IPS-18c (cell line): ENCODE data around the gene GALC.

Experiments
- H3K4me3 ChIP-seq: 2 replicates; pipeline ENCODE4 v1.7.0; 2013; ENCODE audit warnings: low read depth, mild to moderate bottlenecking, low read length, moderate library complexity; ENCODE audit not compliant: insufficient read depth
- H3K9me3 ChIP-seq: one replicate; pipeline ENCODE4 v1.6.1; 2013; ENCODE audit warnings: mild to moderate bottlenecking, low read length, moderate library complexity; ENCODE audit not compliant: control insufficient read depth, insufficient read depth

The GALC gene

GRCh38 chr14:88012495-88012894, 19.5 kb upstream of the GALC start:
- H3K4me3 ChIP-seq = no peak overlapping the region
- H3K9me3 ChIP-seq = no peaks in the 10 kb centered on the region

- no peak overlapping the region for H3K4me3 ChIP-seq
- no peaks in the 10 kb centered on the region for H3K9me3 ChIP-seq
Observed at GRCh38 chr14:88010331-88010730, 17.3 kb upstream of the GALC start.

DNA sequence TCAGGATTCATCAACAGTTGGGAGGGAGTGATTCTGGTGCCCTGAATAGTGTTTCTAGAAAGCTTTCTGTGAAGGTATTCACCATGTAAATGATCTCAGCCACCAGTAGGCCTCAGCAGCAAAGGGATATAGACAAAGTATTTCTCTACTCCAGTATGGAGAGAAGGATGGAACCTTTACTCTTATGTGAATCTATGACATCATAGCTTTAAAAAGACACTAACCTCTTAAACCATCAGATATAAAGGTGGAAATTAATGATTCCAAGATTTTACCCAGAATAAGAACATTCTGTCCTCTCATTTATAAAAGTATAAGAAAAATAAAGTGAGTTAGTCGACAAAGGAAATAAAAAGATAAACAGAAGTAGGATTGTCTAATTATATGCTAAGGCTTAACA, 16.5 kb upstream of the GALC start:
- H3K9me3 ChIP-seq = no peaks in the 10 kb centered on the region
- no peak overlapping the region for H3K4me3 ChIP-seq

DNA sequence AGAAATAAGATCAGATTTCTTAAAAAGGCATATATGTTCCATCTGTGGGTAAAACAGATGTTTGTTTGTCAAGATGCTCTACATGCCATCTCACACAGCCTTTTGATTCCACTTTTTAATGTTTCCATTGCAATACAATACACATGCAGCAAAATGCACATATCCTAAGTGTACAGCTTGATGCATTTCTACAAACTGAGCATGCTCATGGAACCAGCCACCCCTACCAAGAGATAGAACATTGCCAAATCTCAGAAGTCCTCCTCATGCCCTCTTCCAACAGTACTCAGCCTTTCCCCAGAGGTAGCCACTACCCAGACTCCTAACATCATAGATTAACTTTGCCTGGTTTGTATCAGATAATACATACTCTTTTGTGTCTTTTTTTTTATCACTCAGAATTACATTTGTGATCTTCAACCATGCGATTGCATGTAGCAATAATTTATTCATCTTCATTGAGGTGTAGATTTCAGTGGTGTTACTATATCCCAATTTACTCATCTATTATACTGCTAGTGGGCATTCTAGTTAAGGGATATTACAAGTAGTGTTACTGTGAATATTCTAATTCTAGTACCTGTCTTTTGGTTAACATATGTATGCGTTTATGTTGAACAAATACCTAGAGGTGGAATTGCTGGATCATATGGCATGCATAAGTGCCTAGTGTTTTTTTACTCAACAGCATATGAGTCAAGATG, 15.2 kb upstream of the GALC start:
- no peak overlapping the region for H3K4me3 ChIP-seq
- H3K9me3 ChIP-seq = no peaks in the 10 kb centered on the region

DNA sequence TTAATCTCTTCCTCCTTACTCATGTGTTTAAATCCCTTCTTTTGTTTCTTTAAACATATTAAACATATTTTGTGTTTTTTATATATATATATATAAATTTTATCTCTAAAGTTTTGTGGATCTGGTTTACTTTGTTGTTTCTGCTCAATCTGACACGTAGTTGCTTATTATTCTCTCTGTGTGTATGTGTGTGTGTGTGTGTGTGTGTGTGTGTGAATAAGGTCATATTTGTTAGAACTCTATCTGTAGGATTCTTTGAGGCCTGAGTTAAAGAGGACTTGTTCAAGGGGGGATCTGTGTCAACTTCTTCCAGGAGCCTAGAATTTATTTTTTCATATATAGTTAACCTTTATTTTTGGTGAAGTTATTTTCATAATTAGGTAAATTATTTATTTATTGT, 14.6 kb upstream of the GALC start:
- no peaks in the 10 kb centered on the region for H3K9me3 ChIP-seq
- no peak overlapping the region for H3K4me3 ChIP-seq

GRCh38 chr14:88005978-88006851, 13.2 kb upstream of the GALC start:
- no peak overlapping the region for H3K4me3 ChIP-seq

DNA sequence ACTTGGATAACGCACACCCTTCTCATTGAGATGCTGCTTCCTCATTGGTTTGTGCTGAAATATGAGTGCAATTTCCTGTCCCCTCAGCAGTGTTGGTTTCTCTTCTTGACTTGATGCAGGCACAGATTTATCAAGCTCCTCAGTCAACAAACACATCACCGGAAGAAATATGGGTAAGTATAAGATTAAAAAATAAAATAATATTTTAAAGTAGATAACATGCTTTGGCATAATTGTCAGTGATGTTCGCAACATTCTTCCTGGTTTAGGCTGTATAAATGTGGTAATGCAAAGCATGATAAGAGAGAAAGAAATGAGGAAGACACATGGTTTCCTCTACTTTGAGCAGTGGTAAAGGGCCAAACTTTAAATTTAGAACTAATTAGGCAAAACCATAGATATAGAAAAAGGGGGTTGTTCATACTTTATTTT, 12.1 kb upstream of the GALC start, which contains the start of gene GPR65:
Gene GPR65 (plus strand): TSS at position 86 of the 432 bp plus-strand sequence. CDS start 5,713 bp downstream, outside the sequence.
- no peaks in the 10 kb centered on the region for H3K9me3 ChIP-seq
- no peak within 1 kb of the TSS for H3K4me3 ChIP-seq

More at GRCh38 chr14:88005978-88006851, 13.2 kb upstream of the GALC start:
- H3K9me3 ChIP-seq = no peaks in the 10 kb centered on the region

- H3K4me3 ChIP-seq = no peak overlapping the region
- no peaks in the 10 kb centered on the region for H3K9me3 ChIP-seq
Observed at GRCh38 chr14:88004506-88005036, 11.6 kb upstream of the GALC start.

DNA sequence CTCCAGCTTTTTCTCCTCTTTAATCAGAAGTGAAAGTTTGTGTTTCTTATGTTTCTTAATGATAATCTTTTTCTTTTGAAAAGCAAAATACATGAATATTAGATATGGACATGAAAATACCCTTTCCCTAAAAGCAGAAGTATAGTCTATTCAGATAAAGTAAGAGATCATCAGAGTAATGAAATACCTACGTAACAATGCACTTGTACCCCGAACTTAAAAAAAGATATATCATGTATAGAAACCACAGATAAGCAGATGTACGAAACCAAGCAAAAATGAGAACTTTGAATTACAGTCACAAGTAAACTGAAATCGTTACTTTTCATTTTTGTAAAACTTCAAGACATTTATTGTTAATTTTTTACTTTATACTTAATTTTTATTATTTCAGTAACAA, 10.4 kb upstream of the GALC start:
- H3K9me3 ChIP-seq = no peaks in the 10 kb centered on the region
- no peak overlapping the region for H3K4me3 ChIP-seq

GRCh38 chr14:88002421-88003075, 9.6 kb upstream of the GALC start:
- no peak overlapping the region for H3K4me3 ChIP-seq
- H3K9me3 ChIP-seq = no peaks in the 10 kb centered on the region

DNA sequence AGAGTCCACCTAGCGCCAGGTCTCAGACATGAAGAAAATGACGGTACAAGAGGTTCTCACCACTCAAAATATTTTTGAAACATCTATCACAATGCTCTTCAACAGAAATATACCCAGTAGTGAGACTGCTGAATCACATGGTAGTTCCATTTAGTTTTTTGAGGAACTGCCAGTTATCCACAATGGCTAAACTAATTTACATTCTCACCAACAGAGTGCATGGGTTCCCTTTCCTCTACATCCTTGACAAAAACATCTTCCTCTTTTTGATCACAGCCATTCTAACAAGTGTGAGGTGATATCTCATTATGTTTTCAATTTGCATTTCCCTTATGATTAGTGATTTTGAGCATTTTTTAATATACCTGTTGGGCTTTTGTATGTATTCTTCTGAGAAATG, 6.3 kb upstream of the GALC start:
- Histone ChIP-seq H3K4me3 (no peak overlapping the region), H3K9me3 (no peaks in the 10 kb centered on the region)

DNA sequence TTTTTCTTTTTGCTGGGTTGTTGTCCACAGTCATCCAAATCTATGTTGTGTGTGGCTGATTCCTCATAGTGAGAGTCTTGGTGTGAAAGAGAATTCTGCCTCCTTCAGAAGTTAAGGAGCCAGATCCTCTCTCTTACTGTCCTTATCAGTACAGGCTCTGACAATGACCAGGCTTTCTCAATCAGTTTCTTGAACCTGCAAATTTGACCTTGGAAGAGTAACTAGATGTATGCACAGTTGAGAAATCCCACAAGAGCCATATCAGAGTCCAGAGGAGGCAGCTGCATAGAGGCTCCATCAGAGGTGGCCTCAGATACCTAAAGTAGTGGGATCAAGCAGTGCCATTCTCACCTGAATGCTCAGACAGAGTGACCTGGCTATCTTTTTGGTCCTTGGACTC, 5.5 kb upstream of the GALC start:
- H3K9me3 ChIP-seq = no peaks in the 10 kb centered on the region
- no peak overlapping the region for H3K4me3 ChIP-seq

GRCh38 chr14:87996291-87996592, 3.3 kb upstream of the GALC start:
- H3K4me3 ChIP-seq = no peak overlapping the region
- H3K9me3 ChIP-seq = no peaks in the 10 kb centered on the region

DNA sequence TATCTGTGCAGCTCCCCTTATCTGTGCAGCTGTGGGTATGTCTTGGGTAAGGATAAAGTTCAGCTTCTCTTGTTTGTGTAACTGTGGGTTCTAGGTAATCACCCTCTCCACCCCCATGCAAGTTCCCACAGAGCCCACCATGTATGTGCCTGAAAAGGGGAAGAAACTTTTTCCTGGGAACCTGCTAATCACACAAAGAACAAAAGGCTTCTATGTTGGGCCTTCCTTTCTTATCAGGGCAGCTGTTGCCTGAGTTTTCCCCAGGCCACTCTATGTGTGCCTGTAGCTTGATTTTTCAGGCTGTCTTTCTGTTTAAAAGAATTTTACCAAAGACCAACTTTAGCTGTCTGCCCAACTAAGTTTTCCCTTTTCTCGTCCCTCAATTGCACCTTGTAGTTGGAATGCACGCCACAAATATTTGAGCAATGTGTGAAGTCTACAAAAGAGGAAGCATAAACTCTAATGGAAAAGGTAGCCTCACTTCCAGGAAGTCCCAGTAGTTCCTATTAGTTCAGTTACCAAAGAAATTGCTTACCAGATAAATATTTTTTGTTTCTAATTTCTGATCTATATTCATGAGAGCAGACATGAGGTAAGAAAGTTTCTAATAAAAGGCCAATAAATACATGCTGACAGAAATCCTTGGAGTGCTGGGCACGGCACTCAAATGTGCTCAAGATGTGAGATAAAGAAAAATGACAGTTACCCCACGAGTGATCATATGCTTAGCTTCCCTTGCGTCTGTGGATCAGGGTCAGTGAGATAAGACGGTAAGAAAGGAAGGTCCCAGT, 2.7 kb upstream of the GALC start:
- Histone ChIP-seq H3K4me3 (no peak overlapping the region), H3K9me3 (no peaks in the 10 kb centered on the region)

- H3K4me3 ChIP-seq = no peak overlapping the region
- no peaks in the 10 kb centered on the region for H3K9me3 ChIP-seq
Observed at GRCh38 chr14:87994974-87995373, 2.0 kb upstream of the GALC start.

GRCh38 chr14:87992346-87992717, 650 bp downstream of the GALC start:
- Histone ChIP-seq H3K9me3 (no peaks in the 10 kb centered on the region), H3K4me3 (peak overlapping the region; percentile 79)

DNA sequence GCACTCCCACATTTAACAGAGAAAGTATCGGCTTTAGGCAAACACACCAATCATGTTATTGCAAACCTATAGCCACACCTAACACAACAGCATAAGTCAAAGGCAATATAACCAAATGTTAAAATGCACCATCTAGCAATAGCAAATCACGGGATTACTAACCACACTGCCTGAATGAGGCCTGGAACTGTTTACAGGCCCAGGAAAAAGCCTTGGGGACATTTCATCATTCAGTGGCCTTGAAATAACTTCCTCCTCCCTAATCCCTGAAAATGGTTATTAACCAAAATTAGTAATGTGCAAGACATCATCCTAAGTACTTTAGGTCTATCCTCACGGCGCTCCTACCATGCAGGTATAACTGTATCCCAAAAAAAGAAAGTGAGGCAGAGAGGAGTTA, 2.3 kb downstream of the GALC start:
- H3K4me3 ChIP-seq = no peak overlapping the region
- no peaks in the 10 kb centered on the region for H3K9me3 ChIP-seq
